OCI-M2 (cell line): ENCODE measurements around the gene NPDC1.

Experiments
- DNase-seq: peaks from one replicate; lab custom pipeline; 2025; ENCODE audit not compliant: unreplicated experiment; lab: John Stamatoyannopoulos, UW

Gene NPDC1

DNA sequence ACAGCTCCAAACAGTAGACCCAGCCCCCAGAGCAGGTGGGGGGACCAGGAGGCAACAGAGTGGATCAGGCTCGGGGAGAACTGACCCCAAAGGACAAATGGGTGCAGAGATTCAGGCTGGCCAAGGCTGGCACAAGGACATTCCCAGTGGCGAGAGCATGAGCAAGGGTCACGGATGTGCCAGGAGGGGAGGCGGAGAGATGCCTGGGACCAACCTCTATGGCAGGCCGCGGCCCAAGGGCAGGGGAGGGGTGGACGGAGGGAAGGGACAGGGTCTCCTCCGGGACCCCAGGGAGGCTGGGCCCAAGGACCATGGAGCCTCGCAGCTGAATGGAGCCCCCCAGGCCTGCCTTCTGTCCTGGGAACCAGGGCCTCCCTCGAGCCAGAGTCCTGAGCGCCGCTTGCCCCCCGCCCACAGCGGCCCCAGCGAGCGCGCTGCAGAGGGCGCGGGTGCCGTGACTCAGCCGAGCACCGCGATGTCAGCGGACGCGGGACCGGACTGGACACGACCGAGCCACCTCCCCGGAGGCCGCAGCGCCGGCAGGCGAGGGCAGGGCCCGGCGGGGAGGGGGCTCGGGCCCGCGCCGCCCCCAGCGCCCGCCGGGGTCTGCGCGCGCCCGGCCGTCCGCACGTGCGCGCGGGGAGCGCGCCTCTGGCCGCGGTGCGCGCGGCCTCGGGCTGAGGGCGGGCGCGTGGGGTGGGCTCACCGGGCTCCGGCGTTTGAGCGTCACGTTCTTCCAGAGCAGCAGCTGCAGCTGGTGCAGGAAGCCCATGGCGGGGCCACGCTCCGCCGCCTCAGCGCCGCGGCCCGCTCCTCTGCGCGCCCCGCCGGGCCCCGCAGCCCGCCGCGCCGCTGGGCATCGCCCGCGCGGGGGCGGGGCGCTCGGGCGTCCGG, 18.4 kb downstream of the NPDC1 start, which contains the start of gene ABCA2:
TSS of gene ABCA2 (minus strand) at position 869 of the 894 bp plus-strand sequence. CDS start at position 772, 97 bp downstream.
- DNase-seq: no peak

DNA sequence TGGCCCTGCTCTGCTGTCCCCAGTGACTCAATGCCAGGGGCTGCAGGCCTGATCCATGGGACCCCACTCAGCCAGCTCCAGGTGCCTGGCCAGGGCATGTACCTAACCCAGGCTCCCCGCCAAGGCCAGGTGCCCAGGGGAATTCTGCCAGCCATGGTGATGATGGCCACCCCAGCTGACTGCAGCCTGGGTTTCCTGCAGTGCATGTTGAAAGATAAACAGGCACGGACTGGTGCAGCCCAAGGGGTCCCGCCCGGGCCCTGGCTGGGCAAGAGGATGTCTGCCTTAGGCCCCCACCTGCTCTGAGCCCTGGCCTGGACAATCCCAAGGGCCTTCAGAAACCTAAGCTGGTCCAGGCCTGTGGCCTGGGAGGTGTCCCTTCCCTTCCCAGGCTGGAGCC, 19.1 kb downstream of the NPDC1 start:
- no peak for DNase-seq

DNA sequence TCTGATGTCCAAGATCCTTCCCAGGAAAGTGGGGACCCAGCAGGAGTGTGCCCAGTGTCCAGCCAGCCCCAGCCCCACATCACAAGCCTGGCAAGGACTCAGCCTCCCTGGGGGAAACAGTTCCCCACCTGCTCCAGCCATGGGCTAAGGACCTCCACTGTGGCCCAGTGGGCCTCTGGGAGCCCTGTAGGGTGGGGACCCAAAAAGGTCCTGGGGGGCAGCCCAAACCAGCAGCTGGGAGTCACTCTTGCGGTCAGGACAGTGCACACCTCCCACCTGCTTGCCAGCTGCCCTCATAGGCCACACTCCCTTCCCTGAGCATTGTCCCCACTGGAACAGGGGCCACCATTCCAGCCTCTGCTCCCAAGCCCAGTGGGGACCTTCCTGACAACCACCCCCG, 19.6 kb downstream of the NPDC1 start:
- no peak for DNase-seq

DNA sequence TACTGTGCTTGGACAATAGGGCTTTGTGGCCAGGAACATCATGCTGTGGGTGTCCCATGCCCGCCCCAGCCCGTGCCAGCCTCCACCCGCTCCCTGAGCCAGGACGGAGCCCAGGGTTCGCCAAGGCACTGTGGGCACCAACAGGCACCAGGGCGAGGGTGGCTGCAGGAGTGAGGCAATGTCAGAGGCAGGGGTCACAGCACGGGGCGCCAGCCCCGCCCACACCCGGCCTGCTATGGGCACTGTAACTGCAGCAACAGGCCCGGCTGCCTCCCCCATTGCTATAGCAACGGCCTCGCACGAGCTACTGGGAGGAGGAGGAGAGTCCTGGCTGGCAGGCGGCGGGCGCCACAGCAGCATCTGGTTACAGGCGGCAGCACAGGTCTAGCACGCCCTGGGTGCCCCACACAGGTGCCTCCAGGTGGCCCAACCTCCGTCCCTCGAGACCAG, 20.4 kb downstream of the NPDC1 start:
- no peak for DNase-seq

DNA sequence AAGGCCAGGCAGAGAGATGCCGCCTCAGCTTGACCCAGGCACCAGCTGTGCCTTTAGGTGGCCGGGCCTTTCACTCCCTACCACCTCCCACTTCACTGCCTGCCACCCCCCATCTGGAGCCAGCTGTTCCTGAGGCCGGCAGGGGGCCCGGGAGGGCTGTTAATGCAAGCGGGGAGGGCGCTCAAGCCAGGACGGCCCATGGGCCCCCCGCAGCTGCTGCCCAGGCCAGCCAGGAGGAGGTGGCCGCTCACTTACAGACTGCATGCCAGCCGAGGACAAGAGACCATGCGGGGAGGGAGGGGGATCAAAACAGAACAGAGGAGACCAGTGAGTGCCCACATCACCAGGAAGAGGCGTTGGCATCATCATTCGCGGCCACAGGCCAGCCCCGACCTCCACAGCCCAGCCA, 22.4 kb downstream of the NPDC1 start:
- no peak for DNase-seq

DNA sequence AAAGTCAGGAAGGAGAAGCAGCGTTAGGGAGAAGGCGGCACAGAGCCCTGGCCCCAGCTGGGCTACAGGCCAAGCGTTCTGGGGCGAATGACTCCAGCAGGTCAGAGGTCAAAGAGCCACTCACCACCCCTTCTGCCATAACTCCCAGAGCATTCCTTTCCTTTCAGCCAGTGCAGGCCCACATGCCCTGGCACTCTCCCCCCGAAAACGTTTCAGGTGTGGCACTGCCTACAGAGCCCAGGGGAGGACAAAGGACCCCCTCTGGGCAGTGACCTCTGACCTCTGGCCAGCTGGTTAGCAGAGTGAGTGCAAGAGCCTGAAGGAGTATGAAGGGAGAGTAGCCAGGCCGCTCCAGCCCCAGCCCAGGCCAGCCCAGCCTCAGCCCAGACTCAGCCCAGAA, 22.8 kb downstream of the NPDC1 start:
- no peak for DNase-seq

DNA sequence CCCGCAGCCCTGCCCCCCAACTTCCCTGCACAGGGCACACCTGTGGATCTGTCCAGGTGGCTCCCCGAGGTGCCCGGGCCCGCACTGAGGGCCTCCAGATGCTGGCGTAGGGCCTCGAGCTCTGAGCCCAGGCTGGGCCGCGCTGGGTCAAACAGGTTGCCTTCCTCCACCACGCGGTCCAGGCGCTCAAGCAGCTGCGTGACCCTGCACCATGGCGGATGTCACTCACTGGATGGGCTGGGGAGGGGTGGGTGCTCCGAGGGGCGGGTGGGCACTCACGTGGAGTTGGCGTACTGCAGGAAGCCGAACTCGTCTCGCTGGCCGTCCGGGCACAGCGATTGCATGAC, 23.3 kb downstream of the NPDC1 start:
- DNase-seq: no peak

DNA sequence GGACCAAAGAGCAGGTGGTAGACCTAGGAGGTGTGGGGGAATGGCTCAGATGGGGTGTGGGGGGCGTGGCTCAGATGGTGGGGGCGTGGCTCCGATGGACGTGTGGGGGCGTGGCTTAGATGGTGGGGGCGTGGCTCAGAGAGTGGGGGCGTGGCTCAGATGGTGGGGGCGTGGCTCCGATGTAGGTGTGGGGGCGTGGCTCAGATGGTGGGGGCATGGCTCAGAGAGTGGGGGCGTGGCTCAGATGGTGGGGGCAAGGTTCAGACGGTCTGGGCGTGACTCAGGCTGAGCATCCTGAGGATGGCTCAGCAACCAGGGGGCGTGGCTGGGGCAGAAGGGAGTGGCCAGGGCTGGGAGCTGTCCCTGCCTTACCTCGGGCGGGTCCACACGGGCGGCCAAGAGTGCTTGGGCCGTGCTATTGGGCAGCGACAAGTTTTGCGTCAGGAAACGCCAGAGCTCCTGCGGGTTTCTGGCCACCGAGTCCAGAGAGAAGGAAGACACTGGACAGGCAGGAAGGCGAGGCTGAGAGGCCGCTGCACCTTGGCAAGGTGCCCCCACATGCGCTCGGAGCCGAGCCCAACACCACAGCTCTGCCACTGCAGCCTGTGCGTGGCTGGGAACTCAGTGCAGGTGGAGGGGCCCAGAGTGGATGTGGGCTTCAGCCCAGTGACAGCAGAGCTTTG, 23.9 kb downstream of the NPDC1 start:
- DNase-seq: no peak

DNA sequence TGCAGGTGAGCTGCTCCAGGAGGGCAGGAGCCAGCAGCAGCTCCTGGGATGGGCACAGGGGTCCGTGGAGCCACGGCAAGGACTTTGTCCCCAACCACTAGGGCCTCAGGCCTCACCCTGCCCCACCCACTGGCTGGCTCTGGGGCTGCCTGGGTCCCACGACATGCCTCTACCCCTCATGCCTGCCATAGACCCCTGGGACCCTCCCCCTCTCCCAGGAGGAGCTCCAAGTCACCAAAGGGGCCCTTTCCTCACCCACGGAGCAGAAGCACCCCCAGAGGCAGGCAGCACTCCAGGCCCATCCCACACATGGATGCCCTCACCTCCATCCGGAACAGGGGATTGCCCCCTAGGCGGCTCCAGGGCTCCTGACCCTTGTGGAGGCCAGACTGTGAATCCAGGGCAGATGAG, 24.4 kb downstream of the NPDC1 start:
- DNase-seq: no peak

DNA sequence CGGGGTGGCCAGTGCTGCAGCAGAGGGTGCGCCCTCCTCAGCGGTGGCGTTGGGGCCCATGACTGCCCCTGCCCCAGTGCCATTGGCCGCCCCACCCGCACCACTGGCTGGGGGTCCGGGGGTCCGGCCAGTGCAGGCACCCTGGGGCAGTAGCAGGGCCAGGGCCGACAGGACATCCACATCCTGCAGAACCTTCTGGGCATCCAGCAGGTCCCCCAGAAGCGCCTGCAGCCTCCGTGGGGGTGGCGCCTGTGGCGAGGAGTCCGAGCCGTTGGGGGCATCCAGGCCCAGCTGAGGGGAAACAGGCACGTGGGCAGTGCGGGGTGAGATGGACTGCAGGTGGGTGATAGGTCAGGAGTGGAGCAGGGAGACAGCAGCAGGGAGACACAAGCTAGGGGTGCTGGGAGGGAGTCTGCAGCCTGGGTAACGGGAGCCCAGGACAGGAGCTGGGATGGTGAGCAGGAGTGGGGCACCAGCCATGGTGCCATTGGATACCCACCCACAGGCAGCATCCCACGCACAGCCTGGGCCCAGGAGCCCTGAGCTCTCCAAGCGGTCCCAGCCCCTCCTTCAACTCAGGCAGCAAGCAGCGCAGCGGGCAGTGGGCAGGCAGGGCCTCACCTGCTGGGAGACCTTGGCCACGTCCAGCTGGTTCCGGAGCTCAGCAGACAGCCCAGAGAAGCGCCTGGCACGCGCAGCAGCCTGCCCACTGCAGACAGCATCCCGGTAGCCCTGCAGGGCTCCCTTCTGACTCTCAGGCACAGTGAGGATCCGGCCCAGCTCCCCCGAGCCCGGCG, 25.0 kb downstream of the NPDC1 start:
- no peak for DNase-seq

DNA sequence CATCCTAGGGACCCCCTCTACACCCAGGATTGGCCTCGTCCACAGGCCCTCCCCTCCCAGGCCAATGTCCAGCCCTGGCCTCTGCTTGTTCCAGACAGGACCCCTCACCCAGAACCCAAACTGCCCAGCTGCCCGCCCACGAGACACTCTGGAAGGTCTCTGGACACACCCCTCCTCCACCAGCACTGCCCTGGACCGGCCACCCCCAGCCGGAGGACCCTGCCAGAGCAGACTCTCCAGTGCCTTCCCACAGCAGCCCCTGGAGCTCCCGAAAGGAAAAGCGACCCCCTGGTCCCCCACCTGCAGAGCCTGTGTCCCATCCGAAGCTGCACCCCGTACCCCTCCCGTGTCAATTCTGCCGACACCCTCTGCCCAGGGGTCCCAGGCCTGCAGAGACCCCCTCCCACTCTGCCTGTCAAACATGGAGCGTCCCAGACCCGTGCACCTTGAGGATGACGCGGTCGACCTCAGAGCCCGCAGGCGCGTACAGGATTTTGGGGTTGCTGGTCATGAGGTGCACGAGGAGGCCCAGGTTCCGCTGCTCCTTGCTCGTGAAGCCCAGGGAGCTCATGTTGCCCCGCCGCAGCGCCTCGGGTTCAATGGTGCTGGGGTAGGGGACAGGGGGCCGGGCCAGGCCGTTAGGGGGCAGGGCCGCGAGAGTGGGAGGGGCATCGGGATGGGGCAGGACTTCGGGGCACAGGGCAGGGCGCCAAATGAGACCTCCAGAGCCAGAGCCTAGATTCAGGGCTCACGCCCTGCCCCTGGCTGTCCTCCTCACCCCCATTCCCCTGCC, 25.9 kb downstream of the NPDC1 start:
- DNase-seq: no peak

DNA sequence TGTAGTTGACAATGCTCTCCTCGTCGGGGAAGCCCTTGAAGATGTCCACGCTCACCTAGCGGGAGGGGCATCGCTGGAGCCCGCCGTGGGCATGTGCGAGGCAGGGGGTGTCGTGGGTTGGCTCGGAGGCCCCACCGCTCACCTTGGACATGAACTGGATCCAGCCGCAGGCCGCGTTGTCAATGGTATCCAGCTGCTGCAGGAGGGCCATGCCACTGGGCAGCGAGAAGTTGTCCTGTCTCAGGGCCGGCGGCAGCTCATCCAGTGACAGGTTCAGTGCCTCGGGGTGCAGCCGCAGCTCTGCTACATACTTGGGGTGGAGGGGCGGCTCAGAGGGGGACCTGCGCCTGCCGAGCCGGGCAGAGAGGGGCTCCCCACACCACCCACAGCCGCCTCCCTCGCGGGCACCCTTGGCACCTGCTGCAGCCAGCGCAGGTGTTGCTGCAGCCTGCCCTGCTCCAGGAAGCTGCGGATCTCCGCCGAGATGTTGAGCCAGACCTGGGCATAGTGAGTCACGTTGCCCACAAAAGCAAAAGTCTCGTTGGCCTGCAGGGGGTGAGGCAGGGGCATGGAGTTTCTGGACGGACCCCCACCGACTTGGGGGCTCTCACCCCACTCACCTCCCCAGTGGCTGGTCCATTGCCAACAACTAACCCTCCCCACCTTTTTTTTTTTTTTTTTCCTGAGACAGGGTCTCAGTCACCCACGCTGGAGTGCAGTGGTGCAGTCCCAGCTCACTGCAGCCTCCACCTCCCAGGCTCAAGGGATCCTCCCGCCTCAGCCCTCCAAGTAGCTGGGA, 27.0 kb downstream of the NPDC1 start:
- no peak for DNase-seq

DNA sequence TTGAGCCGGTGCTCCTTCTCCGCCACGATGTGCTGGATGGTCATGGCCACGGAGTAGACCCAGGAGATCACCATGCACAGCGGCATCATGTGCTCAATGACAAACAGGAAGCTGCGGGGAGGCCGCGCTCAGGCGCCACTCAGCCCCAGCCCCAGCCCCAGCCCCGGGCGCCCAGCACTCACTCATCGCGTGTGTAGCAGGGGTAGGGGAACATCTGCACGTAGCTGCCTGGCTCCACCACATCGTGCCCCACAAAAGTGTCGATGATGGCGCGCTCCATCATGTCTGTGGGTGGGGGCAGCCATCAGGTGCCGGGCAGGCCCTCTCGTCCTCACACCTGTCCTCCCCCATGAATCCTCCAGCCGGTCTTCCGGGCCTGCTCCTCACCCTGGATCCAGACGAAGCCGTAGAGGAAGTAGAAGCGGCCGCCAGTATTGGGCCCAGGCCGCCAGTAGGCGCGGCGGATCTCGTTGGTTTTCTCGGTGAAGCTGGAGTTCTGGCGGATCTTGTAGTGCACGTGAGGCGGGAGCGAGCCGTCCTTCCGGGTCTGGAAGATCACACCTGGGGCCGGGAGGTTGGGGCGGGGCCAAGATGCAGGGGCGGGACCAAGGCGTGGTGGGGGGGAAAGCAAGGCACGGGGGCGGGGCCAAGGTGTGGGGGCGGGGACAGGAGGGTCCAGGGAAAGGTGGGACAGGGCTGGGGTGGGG, 28.0 kb downstream of the NPDC1 start:
- no peak for DNase-seq

DNA sequence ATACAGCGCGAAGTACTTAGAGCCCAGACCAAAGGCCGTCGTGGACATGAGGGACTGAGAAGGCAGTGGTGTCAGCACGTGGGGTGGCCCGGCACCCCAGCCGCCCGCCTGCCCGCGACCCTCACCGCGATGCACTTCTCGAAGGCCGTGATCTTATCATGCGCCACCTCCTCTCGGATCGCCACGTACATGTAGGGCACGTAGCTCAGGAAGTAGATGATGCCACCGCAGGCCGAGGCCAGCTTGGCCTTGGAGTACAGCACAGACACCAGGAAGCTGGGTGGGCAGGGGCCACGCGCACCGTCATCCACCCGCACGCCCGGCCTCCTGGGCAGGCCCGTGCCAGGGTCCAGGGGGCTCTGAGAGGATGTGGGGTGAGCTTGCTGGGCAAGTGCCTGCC, 28.9 kb downstream of the NPDC1 start:
- DNase-seq: no peak

DNA sequence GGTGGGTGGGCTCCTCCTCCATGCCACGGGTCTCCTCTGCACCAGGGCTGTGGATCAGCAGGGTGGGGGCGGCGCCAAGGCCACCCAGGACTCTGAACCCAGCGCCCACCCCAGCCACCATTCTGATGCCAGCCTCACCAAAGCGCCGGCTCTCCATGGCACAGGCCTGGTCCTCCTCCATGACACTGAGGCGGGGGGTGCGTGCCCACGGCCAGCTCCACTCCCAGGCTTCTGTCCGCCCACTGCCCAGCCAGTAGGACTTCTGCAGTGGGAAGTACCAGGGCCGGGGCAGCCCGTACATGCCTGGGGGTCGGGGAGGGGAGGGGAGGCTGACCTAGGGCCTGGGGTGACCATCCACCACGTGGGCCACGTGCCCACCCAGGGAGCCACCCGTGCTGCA, 29.5 kb downstream of the NPDC1 start:
- DNase-seq: no peak

DNA sequence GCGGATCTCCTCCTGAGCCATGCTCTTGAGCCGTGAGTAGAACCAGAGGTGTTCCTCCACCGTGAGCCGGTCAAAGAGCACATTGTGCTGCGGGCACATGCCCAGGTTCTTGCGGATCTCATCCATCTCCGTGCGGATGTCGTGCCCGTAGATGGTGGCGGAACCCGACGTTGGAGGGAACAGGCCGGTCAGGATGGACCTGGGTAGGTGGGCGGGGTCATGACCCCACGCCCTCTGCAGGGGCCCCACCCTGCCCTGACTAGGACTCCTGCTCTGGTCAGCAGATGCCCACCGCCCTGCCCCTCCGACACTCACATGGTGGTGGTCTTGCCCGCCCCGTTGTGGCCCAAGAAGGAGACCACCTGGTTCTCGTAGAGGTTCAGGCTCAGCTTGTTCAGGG, 30.0 kb downstream of the NPDC1 start:
- DNase-seq: no peak

DNA sequence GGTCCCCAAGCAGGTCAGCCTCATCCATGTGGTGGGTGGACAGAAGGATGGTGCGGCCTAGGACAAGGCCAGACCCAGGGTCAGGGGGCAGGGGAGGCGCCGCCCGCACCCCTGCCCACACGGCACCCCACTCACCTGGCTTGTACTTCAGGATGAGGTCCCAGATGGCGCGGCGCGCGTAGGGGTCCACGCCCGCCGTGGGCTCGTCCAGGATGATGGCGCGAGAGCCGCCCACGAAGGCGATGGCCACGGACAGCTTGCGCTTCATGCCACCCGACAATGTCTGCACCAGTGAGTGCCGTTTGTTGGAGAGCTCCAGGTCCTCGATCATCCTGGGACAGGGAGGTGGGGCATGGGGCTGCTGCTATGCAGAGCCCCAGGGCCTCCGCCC, 30.4 kb downstream of the NPDC1 start:
- DNase-seq: no peak

DNA sequence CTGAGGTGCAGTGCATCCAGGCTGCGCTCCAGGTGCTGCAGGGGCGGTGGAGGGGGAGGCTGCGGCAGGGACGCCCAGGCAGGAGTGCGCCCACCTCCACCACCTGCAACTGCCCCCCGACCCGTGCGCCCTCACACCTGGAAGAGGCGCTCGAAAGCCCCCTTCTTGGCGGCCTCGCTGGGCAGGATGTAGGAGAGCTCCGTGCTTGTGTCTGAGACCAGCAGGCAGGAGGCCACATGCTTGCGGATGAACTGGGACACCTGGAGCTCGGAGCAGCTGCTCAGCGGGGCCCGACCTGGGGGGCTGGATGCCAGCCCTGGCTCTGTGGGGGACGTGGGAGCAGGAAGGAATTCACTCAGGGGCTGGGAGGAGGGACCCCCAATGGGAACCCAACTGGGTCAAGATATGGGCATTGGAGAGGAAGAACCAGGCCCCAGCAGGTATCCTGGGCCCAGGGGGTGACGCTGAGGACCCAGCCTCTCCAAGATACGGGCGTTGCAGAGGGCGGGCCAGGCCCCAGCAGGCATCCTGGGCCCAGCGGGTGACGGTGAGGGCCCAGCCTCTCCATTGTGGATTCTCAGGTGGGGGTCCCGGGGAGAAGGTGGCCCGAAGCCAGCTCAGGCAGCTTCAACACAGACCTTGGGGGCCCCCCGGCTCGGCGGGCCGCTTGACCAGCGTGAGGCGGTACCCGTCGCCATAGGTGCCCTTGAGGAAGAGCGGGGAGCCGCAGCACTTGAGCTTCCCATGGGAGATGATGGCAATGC, 31.0 kb downstream of the NPDC1 start:
- DNase-seq: no peak

DNA sequence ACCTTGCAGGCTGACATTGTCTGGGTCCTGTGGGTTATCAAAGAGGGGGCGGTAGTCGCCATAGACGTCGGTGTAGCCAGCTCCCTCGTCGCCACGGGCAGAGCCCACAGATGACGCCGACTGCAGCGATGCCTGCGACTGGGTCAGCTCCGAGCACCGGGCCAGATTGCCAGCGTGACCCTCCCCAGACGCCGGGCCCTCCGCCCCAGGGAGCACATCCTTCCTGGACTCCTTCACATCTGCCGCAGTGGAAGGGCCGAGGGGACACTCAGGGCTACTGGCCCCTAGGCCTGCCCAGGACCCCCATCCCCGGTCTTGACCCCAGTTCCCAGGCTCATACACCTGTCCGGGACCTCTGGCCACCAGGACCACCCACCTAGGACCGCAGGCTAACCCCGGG, 31.8 kb downstream of the NPDC1 start:
- DNase-seq: no peak
